PC-9 (cell line): ENCODE results near the gene MT1HL1.

Experiments used
- EZH2 ChIP-seq: fragments of 200-600 bp; sonication (generic); IDR thresholded peaks from 2 replicates; pipeline ENCODE4 v1.8.0; 2017; ENCODE audit warnings: antibody characterized with exemption, low read depth
- TF ChIP-seq, protein P1 (sequence below): fragments of 200-600 bp; sonication (generic); conservative IDR thresholded peaks from 2 replicates; pipeline ENCODE4 v1.6.1; 2017; ENCODE audit warnings: mixed run types, antibody characterized with exemption, mild to moderate bottlenecking, moderate library complexity

DNA sequence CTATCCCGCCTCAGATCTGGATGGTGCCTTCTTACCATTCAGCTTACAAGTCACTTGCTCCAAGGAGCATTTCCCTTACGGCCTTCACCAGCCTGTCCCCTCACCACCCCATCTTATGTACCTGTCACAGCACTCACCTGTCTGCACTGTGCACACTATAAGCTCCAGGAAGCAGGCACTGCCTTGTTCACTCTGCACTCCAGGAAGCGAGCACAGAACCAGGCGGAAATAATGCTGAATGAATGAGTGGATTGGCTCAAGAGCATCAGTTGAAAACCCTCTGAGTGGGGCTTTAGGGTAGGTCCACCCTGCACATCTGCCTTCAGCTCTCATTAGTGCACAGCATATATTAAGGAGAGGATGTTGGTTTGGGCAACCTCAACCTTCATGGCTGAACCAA lies 28.8 kb upstream of the MT1HL1 start:
- TF ChIP-seq, protein P1, sequence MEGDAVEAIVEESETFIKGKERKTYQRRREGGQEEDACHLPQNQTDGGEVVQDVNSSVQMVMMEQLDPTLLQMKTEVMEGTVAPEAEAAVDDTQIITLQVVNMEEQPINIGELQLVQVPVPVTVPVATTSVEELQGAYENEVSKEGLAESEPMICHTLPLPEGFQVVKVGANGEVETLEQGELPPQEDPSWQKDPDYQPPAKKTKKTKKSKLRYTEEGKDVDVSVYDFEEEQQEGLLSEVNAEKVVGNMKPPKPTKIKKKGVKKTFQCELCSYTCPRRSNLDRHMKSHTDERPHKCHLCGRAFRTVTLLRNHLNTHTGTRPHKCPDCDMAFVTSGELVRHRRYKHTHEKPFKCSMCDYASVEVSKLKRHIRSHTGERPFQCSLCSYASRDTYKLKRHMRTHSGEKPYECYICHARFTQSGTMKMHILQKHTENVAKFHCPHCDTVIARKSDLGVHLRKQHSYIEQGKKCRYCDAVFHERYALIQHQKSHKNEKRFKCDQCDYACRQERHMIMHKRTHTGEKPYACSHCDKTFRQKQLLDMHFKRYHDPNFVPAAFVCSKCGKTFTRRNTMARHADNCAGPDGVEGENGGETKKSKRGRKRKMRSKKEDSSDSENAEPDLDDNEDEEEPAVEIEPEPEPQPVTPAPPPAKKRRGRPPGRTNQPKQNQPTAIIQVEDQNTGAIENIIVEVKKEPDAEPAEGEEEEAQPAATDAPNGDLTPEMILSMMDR = no peak
- no peak for TF ChIP-seq EZH2
